DMS114 treated with DMSO at 0.1 percent for 48 hours (cell line): Measurements from ENCODE around the gene KPNA4.
"Not testable (repeated sequence)": the region's sequence is repeated elsewhere in the genome, so short reads cannot be mapped to it uniquely, and the experiment has no call there.

Experiments
- DNase-seq: peaks from one replicate; lab custom pipeline; 2025; ENCODE audit not compliant: unreplicated experiment; lab: John Stamatoyannopoulos, UW

The KPNA4 gene, protein sequence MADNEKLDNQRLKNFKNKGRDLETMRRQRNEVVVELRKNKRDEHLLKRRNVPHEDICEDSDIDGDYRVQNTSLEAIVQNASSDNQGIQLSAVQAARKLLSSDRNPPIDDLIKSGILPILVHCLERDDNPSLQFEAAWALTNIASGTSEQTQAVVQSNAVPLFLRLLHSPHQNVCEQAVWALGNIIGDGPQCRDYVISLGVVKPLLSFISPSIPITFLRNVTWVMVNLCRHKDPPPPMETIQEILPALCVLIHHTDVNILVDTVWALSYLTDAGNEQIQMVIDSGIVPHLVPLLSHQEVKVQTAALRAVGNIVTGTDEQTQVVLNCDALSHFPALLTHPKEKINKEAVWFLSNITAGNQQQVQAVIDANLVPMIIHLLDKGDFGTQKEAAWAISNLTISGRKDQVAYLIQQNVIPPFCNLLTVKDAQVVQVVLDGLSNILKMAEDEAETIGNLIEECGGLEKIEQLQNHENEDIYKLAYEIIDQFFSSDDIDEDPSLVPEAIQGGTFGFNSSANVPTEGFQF

DNA sequence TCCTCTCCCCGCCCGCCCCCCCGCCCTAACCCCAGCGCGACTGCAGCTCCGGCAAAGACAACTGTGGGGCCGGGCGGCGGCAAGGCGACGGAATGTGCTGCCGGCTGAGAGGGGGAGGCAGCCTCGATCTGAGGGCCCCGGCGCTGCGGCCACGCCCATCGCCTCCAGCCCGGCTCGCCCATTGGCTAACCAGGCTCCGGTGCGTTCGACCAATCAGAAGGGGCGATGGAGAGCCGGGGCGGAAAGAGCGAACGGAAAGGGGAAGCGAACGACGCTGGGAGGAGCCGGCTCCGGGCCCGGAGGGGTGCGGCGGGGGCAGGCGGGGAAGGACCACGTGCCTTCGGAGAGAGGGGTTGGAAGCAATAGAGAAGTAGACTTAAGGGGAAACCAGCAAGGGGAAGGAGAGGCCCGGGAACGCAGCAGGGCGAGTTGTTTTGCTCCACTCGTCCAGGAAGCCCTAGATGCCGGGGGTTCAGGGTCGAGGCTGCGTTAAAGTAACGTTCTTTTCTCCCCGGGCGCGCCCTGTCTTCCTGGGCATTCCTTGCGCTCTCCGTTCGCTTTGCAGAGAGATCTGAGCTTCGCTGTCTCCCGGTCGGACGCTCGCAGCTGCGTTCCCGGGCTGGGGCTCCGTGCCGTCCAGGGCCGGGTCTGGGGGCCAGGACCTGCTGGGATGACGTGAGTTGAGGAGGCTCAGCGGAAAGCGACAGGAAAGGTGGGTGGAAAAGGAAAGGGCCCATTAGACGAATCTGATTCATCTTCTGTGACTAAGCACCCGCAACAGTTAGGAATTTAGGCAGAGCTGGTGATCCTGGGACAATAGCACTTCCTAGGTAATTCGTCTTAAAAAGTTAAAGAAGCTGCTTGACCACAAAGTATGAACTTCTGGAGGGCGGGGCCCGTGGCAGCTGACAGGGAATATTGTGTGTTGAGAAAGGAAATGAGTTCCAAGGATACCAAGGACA lies at the start of gene KPNA4:
Gene KPNA4, minus strand, starts transcription at position 130 of the 962 bp plus-strand sequence. CDS start 289 bp downstream, outside the sequence.
- peak; percentile 89 for DNase-seq

DNA sequence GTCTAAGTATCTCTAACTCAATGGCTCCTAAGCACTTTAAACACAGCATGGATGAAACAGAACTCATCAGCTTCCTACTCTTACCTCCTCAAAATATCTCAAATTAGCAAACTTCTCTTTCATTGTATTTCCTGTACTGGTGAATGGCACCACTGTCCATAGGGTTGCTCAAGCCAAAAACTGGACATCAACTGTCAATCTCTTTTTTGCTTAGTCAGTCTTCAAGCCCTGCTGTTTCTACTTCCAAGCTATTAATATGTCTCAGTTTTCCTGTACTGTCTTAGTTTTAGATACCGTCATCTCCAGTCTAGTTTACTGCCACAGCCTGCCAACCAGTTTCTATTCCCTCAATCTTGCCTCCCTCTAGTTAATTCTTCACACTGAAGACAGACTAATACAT lies 48.3 kb upstream of the KPNA4 start:
- DNase-seq, result no peak

DNA sequence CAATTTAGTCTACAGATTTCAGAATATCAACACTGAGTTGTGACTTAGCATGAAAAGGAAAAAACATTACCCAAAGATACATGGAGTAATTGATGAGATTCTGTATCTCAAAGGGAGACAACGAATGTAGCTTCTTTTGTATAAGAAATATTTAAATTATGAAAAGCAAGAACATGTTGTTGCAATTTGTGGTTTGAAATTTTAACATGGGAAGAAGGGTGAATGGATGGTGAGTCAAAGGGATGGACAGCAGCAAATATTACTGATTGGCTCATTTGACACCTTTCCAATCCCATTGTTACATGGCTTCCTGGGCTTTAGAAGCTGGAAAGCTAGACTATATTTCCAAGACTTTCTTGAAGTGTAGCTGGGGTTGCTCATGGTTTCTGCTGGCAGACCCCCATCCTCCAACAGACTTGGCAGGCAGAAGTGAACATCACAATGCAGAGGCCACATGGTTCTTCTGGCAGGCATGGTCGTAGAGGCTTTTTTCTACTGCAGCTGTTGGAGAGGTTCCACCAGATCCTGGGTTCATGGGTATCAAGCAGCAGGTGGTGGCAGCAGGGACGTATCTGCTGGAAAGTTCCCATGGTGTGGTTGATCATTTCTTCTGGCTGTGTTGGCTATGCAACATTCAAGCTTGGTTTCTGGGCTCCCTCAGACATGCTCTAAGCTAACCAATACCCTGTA lies 47.2 kb upstream of the KPNA4 start:
- DNase-seq, result no peak

DNA sequence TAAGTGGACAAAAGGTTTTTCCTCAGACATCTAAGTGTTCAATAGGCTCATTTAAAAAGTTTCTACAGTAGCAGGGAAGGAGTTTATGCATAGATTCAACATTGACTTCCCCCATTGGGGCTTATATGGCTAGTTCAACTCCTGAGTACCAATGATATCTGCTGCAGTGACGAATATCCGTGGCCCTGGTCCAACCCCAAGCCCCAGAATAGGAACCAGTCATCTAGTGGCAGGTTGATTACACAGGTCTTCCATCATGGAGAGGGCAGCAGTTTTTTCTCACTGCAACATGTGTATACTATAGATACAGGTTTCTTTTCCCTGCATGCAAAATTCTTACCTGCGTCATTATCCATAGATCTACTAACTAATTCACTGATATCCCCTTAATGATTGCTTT lies 45.8 kb upstream of the KPNA4 start:
- no peak for DNase-seq

DNA sequence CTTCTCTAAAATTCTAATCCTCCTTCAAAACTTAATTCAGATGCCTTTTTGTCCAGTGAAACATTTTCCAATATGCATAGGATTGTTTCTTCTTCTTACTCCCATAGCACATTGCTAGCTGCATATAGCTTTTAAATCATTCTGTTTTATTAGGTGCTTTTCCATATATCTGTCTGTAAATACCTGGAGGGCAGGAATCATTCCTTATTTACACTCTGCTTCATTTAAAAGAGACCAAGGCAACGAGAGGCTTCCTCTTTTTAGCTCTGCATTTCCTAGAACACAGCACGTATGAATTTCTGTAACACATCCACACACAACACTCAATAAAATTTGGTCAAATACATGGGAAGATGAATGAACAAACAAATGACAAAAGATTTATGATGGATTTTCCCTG lies 43.5 kb upstream of the KPNA4 start:
- no peak for DNase-seq

DNA sequence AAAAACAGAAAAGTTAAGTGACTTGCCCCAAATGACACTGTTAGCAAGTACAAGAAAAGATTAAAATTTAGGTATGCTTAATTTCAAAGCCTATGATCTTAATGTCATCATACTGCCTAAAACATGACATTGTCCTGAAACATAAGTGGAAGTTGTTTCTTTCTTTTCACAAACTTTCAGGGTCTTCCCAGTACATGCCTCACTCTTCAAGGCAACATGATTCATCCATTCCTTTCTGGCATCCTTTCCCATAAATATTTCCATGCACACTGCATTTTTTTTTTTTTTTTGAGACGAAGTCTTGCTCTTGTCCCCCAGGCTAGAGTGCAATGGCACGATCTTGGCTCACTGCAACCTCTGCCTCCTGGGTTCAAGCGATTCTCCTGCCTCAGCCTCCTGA lies 42.5 kb upstream of the KPNA4 start:
- no peak for DNase-seq

DNA sequence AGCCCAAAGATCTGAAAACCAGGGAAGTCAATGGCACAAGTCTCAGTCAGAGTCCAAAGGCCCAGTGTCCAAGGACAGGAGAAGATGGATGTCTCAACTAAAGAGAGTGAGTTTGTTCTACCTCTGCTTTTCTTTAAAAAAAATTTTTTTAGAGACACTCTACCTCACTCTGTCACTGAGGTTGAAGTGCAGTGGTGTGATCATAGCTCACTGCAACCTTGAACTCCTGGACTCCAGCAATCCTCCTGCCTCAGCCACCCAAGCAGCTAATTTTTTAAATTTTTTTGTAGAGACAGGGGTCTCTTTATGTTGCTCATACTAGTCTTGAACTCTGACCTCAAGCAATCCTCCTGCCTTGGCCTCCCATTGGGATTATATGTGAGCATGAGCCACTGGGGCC lies 39.9 kb upstream of the KPNA4 start:
- DNase-seq, result no peak

DNA sequence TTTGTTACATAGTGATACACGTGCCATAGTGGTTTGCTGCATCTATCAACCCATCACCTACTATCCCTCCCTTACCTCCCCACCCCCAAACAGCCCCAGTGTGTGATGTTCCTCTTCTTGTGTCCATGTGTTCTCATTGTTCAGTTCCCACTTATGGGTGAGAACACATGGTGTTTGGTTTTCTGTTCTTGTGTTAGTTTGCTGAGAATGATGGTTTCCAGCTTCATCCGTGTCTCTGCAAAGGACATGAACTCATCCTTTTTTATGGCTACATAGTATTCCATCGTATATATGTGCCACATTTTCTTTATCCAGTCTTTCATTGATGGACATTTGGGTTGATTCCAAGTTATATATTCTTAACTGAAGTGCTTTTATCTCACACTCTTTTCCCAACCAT lies 38.5 kb upstream of the KPNA4 start:
- not testable (repeated sequence) for DNase-seq

DNA sequence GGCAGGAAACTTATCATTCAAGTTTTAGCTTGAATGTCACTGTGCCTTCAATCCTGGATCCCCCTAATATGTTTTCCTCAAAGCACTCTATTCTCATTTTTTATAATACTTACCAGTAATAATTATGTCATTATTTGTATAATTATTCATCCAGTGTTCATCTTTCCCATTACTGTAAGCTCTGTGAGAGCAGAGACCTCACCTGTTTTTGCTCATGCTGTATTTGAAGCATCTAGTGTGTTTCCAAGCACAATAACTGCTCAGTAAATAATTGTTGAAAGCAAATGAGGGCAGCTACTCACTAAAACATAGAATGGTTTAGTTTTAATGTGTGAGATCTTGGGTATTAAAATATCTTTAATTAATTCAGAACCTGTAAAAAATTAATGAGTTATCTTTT lies 36.9 kb upstream of the KPNA4 start:
- no peak for DNase-seq

DNA sequence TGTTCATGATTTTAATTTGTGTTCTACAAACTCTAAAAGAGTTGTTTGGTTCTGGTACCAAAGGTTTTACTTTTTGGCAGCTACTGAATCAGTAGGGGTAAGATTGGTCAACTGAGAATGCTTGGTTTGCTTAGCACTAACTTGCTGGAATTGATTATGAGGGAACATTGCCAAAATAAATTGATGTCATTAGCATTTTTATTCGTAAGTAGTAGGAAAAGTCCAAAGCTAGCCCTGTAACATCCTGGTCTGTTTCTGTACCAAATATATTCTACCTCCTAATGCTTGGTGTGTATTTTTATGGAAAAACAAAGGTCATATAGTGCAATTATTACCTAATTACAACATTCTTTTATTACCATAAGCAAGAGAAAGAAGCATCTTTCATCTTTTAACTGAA lies 35.9 kb upstream of the KPNA4 start:
- no peak for DNase-seq

DNA sequence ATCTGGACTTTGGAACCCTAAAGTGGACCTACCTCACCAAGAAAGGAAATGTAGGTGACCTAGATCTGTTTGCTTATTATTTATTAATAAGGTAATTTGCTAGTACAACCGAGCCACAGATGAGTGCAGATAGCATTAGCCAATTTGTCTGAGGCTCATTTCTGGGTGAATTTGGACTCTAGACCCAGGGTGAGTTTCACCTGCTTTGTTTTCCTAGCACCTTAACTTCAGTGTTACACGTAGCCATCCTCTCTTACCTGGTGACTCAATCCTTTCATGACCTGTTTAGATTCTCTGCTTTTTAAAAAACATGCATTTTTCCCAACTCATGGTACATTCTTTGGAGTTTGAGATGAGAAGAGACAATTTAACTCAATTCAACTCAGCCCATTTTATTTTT lies 33.5 kb upstream of the KPNA4 start:
- no peak for DNase-seq

DNA sequence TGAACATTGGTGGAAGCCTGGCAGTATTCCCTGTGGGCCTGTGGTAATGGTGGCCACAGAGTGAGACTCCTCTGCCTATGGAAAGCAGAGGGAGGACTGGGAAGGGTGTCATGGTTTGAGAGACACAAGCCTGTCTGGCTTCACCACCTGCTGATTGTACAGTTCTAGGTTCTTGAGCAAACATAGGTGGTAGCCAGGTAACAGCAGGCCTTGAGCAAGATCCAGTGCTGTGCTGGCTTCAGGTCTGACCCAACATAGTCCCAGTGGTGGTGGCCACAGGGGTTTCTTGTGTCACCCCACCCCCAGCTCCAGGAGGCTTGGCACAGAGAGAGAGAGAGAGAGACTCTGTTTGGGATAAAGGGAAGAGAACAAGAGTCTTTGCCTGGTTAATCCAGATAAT lies 22.7 kb upstream of the KPNA4 start:
- no peak for DNase-seq

DNA sequence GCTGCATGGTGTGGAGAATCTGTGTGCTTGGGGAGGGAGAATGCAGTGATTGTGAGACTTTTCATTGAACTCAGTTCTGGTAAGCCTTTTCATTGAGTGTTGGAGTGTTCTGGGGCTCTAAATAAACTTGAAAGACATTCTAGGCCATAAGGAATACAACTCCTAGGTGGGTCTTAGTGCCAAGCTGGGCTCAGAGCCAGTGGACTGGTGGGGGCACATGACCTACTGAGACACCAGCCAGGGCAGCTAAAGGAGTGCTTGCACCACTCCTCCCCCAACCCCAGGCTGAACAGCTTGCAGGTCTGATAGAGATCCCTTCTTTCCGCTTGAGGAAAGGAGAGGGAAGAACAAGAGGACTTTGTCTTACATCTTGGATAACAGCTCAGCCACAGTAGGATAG lies 21.7 kb upstream of the KPNA4 start:
- DNase-seq, result no peak

DNA sequence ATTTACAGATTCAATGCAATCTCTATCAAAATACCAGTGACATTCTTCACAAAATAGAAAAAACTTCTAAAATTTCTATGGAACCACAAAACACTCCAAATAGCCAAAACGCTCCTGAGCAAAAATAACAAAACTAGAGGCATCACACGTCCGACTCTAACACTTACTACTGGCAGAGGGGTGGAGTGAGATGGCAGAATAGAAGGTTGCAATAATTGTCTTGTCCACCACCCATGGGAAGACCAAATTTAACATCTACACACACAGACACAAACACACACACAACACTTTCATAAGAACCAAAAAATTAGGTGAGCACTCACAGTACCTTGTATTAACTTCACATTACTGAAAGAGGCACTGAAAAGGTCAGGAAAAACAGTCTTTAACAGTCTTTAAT lies 21.3 kb upstream of the KPNA4 start:
- no peak for DNase-seq

DNA sequence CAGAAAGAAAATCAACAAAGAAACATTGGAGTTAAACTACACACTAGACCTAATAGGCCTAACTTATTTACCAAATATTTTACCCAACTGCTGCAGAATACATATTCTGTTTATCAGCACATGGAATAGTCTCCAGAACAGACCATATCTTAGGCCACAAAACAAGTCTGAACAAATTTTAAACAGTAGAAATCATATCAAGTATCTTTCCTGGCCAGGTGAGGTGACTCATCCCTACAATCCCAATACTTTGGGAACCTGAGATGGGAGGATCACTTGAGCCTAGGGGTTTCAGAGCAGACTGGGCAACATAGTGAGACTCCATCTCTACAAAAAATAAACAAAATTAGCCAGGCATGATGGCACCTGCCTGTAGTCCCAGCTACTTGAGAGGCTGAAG lies 18.1 kb upstream of the KPNA4 start:
- DNase-seq, result no peak

DNA sequence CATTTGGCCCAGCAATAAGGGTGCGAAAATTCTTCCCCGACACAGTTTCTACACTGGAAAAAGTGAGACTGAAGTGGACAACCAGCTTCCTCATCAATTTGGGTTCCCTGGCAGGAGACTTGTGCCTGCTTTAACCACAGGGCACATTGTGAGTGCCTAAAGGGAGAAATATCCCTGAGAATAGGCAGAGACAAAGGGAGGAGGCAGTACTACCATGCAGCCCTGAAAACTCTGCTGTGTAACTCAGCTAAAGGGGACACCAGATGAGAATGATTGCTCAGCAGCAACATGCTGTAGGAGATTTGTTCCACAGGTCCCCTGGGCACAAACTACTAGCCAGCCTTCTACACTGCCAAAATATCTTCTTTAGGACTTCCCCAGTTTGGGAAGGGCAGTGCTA lies 15.6 kb upstream of the KPNA4 start:
- no peak for DNase-seq

DNA sequence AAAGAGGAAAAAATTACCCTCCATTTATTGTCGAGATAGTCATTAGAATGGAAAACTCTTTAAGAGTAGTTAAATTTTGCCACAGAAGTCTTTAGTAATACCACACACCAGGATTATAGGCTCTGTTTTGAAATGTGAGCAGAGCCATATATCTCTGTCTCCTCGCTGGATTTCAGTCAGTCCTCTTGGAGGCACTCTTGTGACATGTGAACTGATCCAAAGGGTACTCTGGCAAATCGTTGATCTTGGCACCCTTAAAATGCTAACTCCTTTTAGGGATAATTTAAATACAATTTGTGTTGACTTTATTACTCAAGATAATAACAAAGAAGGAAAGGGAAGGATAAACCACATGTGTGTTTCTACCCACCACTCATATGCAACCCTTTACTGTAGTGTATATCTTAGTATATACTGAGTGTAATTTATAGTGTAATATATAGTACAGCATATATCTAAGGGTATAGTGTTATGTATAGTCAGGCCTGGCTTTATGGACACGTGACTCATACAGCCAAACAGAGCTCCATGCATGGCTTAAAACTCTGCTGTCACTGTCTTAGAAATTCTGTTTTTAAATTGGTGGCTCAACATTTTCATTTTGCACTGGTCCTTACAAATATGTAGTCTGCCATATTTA lies 12.3 kb upstream of the KPNA4 start:
- no peak for DNase-seq

DNA sequence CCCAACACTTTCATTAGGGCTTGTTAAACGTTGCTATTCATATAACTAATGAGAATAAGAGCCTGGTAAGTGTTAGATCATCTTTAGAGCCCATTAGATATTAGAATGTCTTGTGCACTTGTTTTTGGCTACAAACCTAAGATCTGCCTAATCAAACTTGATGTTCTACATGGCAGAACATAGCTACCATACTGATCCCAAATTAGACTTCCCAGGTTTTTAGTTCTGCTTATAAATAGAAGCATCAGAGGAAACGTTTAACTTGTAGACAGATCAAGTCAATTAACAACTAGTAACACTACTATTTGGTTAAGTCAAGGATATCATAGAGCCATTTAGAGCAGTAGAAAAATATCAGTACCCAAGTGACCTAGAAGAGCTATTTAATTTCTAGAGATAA lies 11.7 kb upstream of the KPNA4 start:
- no peak for DNase-seq

DNA sequence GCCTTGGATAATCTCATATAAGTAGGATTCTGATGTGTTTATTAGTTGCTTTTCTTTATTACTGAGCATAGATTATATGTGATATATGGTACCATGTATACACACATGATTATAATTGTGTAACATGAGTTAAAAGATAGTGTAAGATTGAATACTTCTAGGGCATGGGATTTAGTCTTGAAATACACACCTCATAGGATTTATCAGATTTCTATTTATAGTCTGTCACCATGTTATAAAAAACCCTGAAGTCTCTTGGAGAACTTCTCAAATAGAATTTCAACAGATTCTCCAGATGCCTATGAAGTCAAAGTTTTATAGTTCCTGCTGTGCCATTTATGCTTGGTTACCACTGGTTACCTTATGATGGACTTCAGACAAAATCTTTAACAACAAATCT lies 11.2 kb upstream of the KPNA4 start:
- no peak for DNase-seq

DNA sequence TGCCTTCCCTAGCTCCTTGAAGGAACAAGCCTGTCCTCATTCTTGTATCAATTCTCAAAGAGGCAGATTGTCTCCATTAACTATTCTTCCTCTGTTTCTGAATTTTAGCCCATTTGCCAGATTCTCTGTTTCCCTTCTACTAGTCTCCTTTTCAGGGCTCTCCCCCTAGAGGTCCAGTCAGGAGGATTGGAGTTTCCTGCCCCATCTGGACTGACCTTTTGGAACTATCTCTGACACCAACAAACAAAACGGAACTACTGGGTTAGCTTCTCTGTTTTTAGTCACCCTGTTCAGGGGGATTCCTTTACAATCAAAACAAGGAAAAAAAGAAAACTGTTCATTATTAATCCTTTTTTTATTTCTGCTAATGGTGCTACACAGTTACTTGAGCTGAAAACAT lies 10.2 kb upstream of the KPNA4 start:
- DNase-seq, result no peak

DNA sequence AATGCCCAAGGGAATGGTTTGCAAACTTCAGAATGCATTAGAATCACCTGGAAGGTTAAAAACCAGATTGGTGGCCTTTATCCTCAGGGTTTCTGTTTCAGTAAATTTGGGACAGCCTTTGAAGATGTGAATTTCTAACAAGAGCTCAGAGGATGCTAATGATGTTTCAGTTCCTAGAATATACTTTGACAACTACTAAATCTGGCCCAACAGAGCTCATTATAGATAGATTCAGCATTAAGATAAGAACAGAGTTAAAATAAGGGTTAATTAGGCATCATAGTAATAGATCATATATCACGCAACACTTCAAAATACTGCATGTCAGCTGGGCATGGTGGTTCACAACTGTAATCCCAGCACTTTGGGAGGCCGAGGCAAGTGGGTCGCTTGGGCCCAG lies 9.3 kb upstream of the KPNA4 start:
- no peak for DNase-seq
